HepG2 (cell line): Measurements from ENCODE around the gene CRTAC1. TPM values are rescaled to one million over a fixed set of nuclear protein-coding genes. Genes with fewer than 3 reads are reported as not detected.

Experiments
- DR1 ChIP-seq: sonication (generic); formaldehyde crosslinking; IDR thresholded peaks from 2 replicates; pipeline ENCODE4 v1.8.0; 2021; ENCODE audit warnings: mild to moderate bottlenecking, missing genetic modification reagents, inconsistent platforms
- ELF1 ChIP-seq: sonication (generic); formaldehyde crosslinking; IDR thresholded peaks from 2 replicates; pipeline ENCODE4 v1.4.0; 2020; ENCODE audit warnings: missing genetic modification reagents
- ETV5 ChIP-seq: IDR thresholded peaks from 2 replicates; pipeline ENCODE4 v1.6.1; 2018; ENCODE audit warnings: missing biosample characterization, missing genetic modification reagents, inconsistent platforms, borderline replicate concordance
- MIER2 ChIP-seq: IDR thresholded peaks from 2 replicates; pipeline ENCODE4 v1.6.1; 2016; ENCODE audit warnings: missing biosample characterization, missing genetic modification reagents
- MIXL1 ChIP-seq: IDR thresholded peaks from 2 replicates; pipeline ENCODE4 v1.6.1; 2016
- NONO ChIP-seq, 2 experiments: fragments of 450-650 bp in 1 of 2; sonication (generic) in 1 of 2; formaldehyde crosslinking in 1 of 2; IDR thresholded peaks in 1 of 2; conservative IDR thresholded peaks in 1 of 2; 2 replicates each; pipeline versions ENCODE4 v1.6.1 to v1.8.0; 2017 to 2022; ENCODE audit warnings: mild to moderate bottlenecking in 1 of 2, missing genetic modification reagents in 1 of 2, moderate library complexity in 1 of 2
- PRDM4 ChIP-seq: sonication (generic); formaldehyde crosslinking; IDR thresholded peaks from 2 replicates; pipeline ENCODE4 v1.9.0; 2021; ENCODE audit warnings: missing genetic modification reagents, borderline replicate concordance
- RXRB ChIP-seq: IDR thresholded peaks from 2 replicates; pipeline ENCODE4 v1.6.1; 2016; ENCODE audit warnings: borderline replicate concordance, missing genetic modification reagents, missing compliant biosample characterization
- ZNF430 ChIP-seq: sonication (generic); formaldehyde crosslinking; IDR thresholded peaks from 2 replicates; pipeline ENCODE4 v1.9.0; 2021; ENCODE audit warnings: mild to moderate bottlenecking, missing genetic modification reagents
- ZNF776 ChIP-seq: sonication (generic); formaldehyde crosslinking; IDR thresholded peaks from 2 replicates; pipeline ENCODE4 v1.4.0; 2020; ENCODE audit warnings: mild to moderate bottlenecking, missing genetic modification reagents
- polyA plus RNA-seq, 8 experiments: library from polyadenylated mRNA; depleted of rRNA in 3 of 8; stranded (reverse) in 7 of 8; unstranded in 1 of 8; fragments of >200 nt; fragmentation: Illumina TruSeq in 4 of 8; extraction: Trizol in 4 of 8; gene quantifications; 2 replicates each; pipeline versions ENCODE4 v1.2.1 to v1.2.3, GENCODE V29; 2011 to 2016; ENCODE audit warnings: low read depth in 4 of 8, missing spikeins in 1 of 8, mixed read lengths in 1 of 8; ENCODE audit not compliant: insufficient read depth in 1 of 8
- total RNA-seq, 5 experiments: library from RNA; depleted of rRNA; stranded (reverse); fragments of >200 nt; fragmentation: Illumina TruSeq; extraction: Trizol; gene quantifications; 2 replicates each; pipeline ENCODE4 v1.2.3, GENCODE V29; 2016; ENCODE audit warnings: low read depth in 1 of 5
- TF ChIP-seq, protein P1 (sequence below): sonication (generic); formaldehyde crosslinking; conservative IDR thresholded peaks from 2 replicates; pipeline ENCODE4 v1.8.0; 2022; ENCODE audit warnings: low read depth, missing genetic modification reagents
- TF ChIP-seq, protein P2 (sequence below): sonication (generic); formaldehyde crosslinking; IDR thresholded peaks from 2 replicates; pipeline ENCODE4 v1.8.0; 2022; ENCODE audit warnings: missing genetic modification reagents, mild to moderate bottlenecking, borderline replicate concordance
- TF ChIP-seq, protein P3 (sequence below): sonication (generic); formaldehyde crosslinking; IDR thresholded peaks from 2 replicates; pipeline ENCODE4 v1.8.1; 2023; ENCODE audit warnings: missing genetic modification reagents, mild to moderate bottlenecking, borderline replicate concordance

The CRTAC1 gene
- total and polyA plus RNA-seq, 2 of the 13 experiments (the other 11 are each of a cell fraction or from before 2014, with no cell fraction given), result not detected

GRCh38 chr10:97914837-97915211 is 115.6 kb downstream of the CRTAC1 start (continued):
- TF ChIP-seq, protein P1, sequence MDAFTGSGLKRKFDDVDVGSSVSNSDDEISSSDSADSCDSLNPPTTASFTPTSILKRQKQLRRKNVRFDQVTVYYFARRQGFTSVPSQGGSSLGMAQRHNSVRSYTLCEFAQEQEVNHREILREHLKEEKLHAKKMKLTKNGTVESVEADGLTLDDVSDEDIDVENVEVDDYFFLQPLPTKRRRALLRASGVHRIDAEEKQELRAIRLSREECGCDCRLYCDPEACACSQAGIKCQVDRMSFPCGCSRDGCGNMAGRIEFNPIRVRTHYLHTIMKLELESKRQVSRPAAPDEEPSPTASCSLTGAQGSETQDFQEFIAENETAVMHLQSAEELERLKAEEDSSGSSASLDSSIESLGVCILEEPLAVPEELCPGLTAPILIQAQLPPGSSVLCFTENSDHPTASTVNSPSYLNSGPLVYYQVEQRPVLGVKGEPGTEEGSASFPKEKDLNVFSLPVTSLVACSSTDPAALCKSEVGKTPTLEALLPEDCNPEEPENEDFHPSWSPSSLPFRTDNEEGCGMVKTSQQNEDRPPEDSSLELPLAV (CRISPR knock-in tag), result no peak
- TF ChIP-seq ETV5 (CRISPR knock-in tag) (peak; percentile 96), ZNF430 (CRISPR knock-in tag) (no peak), DR1 (CRISPR knock-in tag) (no peak), PRDM4 (CRISPR knock-in tag) (no peak), MIXL1 (CRISPR knock-in tag) (no peak), ELF1 (CRISPR knock-in tag) (0 out of 2 replicates have a peak, but pooled peaks have one; percentile 11), ZNF776 (0 out of 2 replicates have a peak, but pooled peaks have one; percentile 31), MIER2 (CRISPR knock-in tag) (0 out of 2 replicates have a peak, but pooled peaks have one; percentile 20), RXRB (CRISPR knock-in tag) (no peak), NONO (IDR thresholded peaks at IDR 0.05) (no peak), NONO (CRISPR knock-in tag; conservative IDR thresholded peaks at IDR 0.05) (no peak)
- TF ChIP-seq, protein P2, sequence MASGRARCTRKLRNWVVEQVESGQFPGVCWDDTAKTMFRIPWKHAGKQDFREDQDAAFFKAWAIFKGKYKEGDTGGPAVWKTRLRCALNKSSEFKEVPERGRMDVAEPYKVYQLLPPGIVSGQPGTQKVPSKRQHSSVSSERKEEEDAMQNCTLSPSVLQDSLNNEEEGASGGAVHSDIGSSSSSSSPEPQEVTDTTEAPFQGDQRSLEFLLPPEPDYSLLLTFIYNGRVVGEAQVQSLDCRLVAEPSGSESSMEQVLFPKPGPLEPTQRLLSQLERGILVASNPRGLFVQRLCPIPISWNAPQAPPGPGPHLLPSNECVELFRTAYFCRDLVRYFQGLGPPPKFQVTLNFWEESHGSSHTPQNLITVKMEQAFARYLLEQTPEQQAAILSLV (CRISPR knock-in tag), result peak; percentile 39; the same call in 1 of the 2 replicates
- TF ChIP-seq, protein P3, sequence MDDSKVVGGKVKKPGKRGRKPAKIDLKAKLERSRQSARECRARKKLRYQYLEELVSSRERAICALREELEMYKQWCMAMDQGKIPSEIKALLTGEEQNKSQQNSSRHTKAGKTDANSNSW (CRISPR knock-in tag), result peak; percentile 31; the same call in 1 of the 2 replicates
